ENCODE results near the gene TNFRSF25. TPM values are rescaled to one million over a fixed set of nuclear protein-coding genes. Genes with fewer than 3 reads are reported as not detected.

TNFRSF25 gene
- total and polyA plus RNA-seq, 2 experiments from 2014 or later, result 3.1 to 5.6 TPM

- H3K9me3 ChIP-seq (ENCODE audit: low read depth), result no peaks in the 10 kb centered on the region
- H3F3A ChIP-seq (ENCODE audit: insufficient read depth), result no peaks in the 10 kb centered on the region
- H3K9ac ChIP-seq, result no peak overlapping the region
- H2AFZ ChIP-seq, result no peak overlapping the region
- no peak overlapping the region for H3K4me3 ChIP-seq
- H3K4me2 ChIP-seq (ENCODE audit: unreplicated experiment), result no peak overlapping the region
- in situ Hi-C loops (cut with MboI), result no loop called here
- H3K27me3 ChIP-seq (replicated peaks; ENCODE audit: insufficient read depth), result peaks cover 40% of the 10 kb centered on the region
- no peaks in the 10 kb centered on the region for H3K4me1 ChIP-seq (ENCODE audit: insufficient read depth)
- no peaks in the 10 kb centered on the region for H4K20me1 ChIP-seq (ENCODE audit: insufficient read depth)
- WGBS, 2 experiments (ENCODE audit: low coverage in 1 of 2, low lambda C conversion rate in 2 of 2, missing lambda C conversion rate in 2 of 2), result 50 to 53% methylated on average over 16 to 18 of the region's 19 CpGs
- H3K36me3 ChIP-seq (ENCODE audit: low read depth), result no peaks in the 10 kb centered on the region
- H3K9me2 ChIP-seq (ENCODE audit: insufficient read depth), result no peaks in the 10 kb centered on the region
- TF ChIP-seq EZH2phosphoT487 (IDR thresholded peaks at IDR 0.05; ENCODE audit: insufficient read depth, low read depth) (no peak), EZH2 (IDR thresholded peaks at IDR 0.05; ENCODE audit: insufficient read depth, poor library complexity, severe bottlenecking) (no peak)
- peak; percentile 59 for DNase-seq
- no peak overlapping the region for H3K27ac ChIP-seq
- H3K79me2 ChIP-seq (ENCODE audit: insufficient read depth), result no peaks in the 10 kb centered on the region
Observed at GRCh38 chr1:6445062-6445763, 20.8 kb downstream of the TNFRSF25 start.

DNA sequence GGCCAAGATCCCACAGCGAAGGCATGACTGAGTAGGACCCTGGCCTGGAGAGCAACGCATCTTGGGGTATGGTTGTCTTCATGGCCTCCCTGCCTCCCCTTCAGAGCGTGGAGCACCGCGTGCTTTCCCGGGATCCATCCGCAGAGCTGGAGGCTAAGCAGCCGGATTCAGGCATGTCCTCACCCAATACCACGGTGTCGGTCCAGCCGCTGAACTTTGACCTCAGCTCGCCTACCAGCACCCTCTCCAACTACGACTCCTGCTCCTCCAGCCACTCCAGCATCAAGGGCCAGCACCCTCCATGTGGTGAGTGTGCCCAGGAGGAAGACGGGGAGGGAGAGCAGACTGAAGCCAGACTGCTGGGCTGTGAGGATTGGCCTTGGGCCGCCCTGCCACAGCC lies 21.6 kb downstream of the TNFRSF25 start:
- DNase-seq, result no peak
- H3K79me2 ChIP-seq (ENCODE audit: insufficient read depth), result no peaks in the 10 kb centered on the region
- no peaks in the 10 kb centered on the region for H3F3A ChIP-seq (ENCODE audit: insufficient read depth)
- H3K4me3 ChIP-seq, result no peak overlapping the region
- 76 to 78% methylated on average over 15 of the region's 15 CpGs for WGBS, 2 experiments (ENCODE audit: low coverage in 1 of 2, low lambda C conversion rate in 2 of 2, missing lambda C conversion rate in 2 of 2)
- H3K4me1 ChIP-seq (ENCODE audit: insufficient read depth), result no peaks in the 10 kb centered on the region
- no peaks in the 10 kb centered on the region for H3K9me3 ChIP-seq (ENCODE audit: low read depth)
- H3K36me3 ChIP-seq (ENCODE audit: low read depth), result no peaks in the 10 kb centered on the region
- H4K20me1 ChIP-seq (ENCODE audit: insufficient read depth), result no peaks in the 10 kb centered on the region
- in situ Hi-C loops (cut with MboI), result no loop called here
- H3K27ac ChIP-seq, result no peak overlapping the region
- no peak overlapping the region for H3K4me2 ChIP-seq (ENCODE audit: unreplicated experiment)
- H3K9me2 ChIP-seq (ENCODE audit: insufficient read depth), result no peaks in the 10 kb centered on the region
- H3K27me3 ChIP-seq (replicated peaks; ENCODE audit: insufficient read depth), result peaks cover 32% of the 10 kb centered on the region
- H2AFZ ChIP-seq, result no peak overlapping the region
- TF ChIP-seq EZH2 (IDR thresholded peaks at IDR 0.05; ENCODE audit: insufficient read depth, poor library complexity, severe bottlenecking), result no peak
- no peak for TF ChIP-seq EZH2phosphoT487 (IDR thresholded peaks at IDR 0.05; ENCODE audit: insufficient read depth, low read depth)
- H3K9ac ChIP-seq, result no peak overlapping the region

GRCh38 chr1:6443339-6444115 lies 22.4 kb downstream of the TNFRSF25 start:
- Histone ChIP-seq H2AFZ (no peak overlapping the region), H3K4me2 (ENCODE audit: unreplicated experiment) (no peak overlapping the region), H3K4me3 (no peak overlapping the region), H3K36me3 (ENCODE audit: low read depth) (no peaks in the 10 kb centered on the region), H3K9me2 (ENCODE audit: insufficient read depth) (no peaks in the 10 kb centered on the region), H3K9me3 (ENCODE audit: low read depth) (no peaks in the 10 kb centered on the region), H3K4me1 (ENCODE audit: insufficient read depth) (no peaks in the 10 kb centered on the region), H3K79me2 (ENCODE audit: insufficient read depth) (no peaks in the 10 kb centered on the region), H3K9ac (no peak overlapping the region), H4K20me1 (ENCODE audit: insufficient read depth) (no peaks in the 10 kb centered on the region), H3K27me3 (replicated peaks; ENCODE audit: insufficient read depth) (peaks cover 27% of the 10 kb centered on the region), H3K27ac (no peak overlapping the region), H3F3A (ENCODE audit: insufficient read depth) (no peaks in the 10 kb centered on the region)
- DNase-seq, result no peak
- in situ Hi-C loops (cut with MboI), result no loop called here
- TF ChIP-seq EZH2 (IDR thresholded peaks at IDR 0.05; ENCODE audit: insufficient read depth, poor library complexity, severe bottlenecking) (no peak), EZH2phosphoT487 (IDR thresholded peaks at IDR 0.05; ENCODE audit: insufficient read depth, low read depth) (no peak)
- 81 to 88% methylated on average over 19 to 20 of the region's 21 CpGs for WGBS, 2 experiments (ENCODE audit: low coverage in 1 of 2, low lambda C conversion rate in 2 of 2, missing lambda C conversion rate in 2 of 2)

DNA sequence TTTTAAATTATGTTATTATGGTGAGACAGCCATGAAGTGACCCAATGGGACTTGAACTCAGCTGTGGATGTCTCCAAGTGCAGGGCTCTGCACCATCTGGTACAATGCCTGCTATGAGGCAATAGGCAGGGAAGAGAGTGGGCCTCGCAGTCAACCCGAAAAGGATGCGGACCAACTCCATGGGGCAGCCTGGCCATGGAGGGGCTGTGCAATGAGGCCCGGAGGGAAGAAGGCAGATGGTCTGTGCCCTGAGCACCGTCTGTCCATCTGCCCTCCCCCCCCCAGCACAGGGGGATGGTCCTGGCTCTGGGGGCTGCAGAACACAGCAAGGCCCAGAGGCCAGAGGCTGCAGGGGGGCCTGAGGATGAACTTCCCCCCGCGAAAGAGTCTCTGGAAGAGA lies 24.4 kb downstream of the TNFRSF25 start:
- Histone ChIP-seq H2AFZ (no peak overlapping the region), H4K20me1 (ENCODE audit: insufficient read depth) (no peaks in the 10 kb centered on the region), H3K79me2 (ENCODE audit: insufficient read depth) (no peaks in the 10 kb centered on the region), H3K4me1 (ENCODE audit: insufficient read depth) (no peaks in the 10 kb centered on the region), H3K9me2 (ENCODE audit: insufficient read depth) (no peaks in the 10 kb centered on the region), H3K4me2 (ENCODE audit: unreplicated experiment) (no peak overlapping the region), H3F3A (ENCODE audit: insufficient read depth) (no peaks in the 10 kb centered on the region), H3K36me3 (ENCODE audit: low read depth) (no peaks in the 10 kb centered on the region), H3K27ac (no peak overlapping the region), H3K4me3 (no peak overlapping the region), H3K9ac (no peak overlapping the region), H3K27me3 (replicated peaks; ENCODE audit: insufficient read depth) (peaks cover 13% of the 10 kb centered on the region), H3K9me3 (ENCODE audit: low read depth) (no peaks in the 10 kb centered on the region)
- no peak for DNase-seq
- in situ Hi-C loops (cut with MboI), result no loop called here
- 77 to 83% methylated on average over 4 to 7 of the region's 7 CpGs for WGBS, 2 experiments (ENCODE audit: low coverage in 1 of 2, low lambda C conversion rate in 2 of 2, missing lambda C conversion rate in 2 of 2)
- no peak for TF ChIP-seq EZH2phosphoT487 (IDR thresholded peaks at IDR 0.05; ENCODE audit: insufficient read depth, low read depth)
- no peak for TF ChIP-seq EZH2 (IDR thresholded peaks at IDR 0.05; ENCODE audit: insufficient read depth, poor library complexity, severe bottlenecking)
